GM23248 (cell line): ENCODE results near the gene FBXO10.

ENCODE experiments used
- EZH2 ChIP-seq: fragments of 200-600 bp; sonication (generic); IDR thresholded peaks from 2 replicates; pipeline ENCODE4 v1.6.1; 2018; ENCODE audit warnings: antibody characterized with exemption, mild to moderate bottlenecking; ENCODE audit not compliant: insufficient read depth, poor library complexity, severe bottlenecking
- EZH2phosphoT487 ChIP-seq: fragments of 200-600 bp; sonication (generic); IDR thresholded peaks from 2 replicates; pipeline ENCODE4 v1.6.1; 2018; ENCODE audit warnings: antibody characterized with exemption, moderate library complexity, mild to moderate bottlenecking, low read depth; ENCODE audit not compliant: insufficient read depth

DNA sequence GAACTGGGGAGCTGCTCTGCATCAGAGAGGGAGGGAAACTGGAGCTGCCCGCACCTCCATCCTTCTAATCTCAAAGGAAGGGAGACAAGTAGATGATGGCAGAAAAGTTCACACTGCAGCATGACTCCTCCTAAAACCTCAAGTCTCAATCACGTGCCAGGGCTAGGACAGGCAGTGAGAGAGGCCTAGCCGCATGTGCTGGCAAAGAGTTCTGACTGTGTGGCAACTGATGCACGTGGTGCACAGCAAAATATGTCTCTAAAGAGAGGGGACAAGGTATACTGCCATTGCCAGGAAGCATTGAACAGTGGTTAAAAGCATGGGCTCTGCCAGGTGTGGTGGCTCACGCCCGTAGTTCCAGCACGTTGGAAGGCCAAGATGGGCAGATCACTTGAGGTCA lies 38.1 kb downstream of the FBXO10 start:
- TF ChIP-seq EZH2 (no peak), EZH2phosphoT487 (no peak)
